T47D (cell line): ENCODE results near the gene NELFA.
"Not testable (repeated sequence)": the region's sequence is repeated elsewhere in the genome, so short reads cannot be mapped to it uniquely, and the experiment has no call there.

ENCODE experiments used
- DNase-seq, 2 experiments: peaks; one replicate each; pipeline versions ENCODE4 v3.0.0 to v3.0.0-alpha.2; 2011 to 2012; ENCODE audit warnings: low read depth in 1 of 2, low spot score in 1 of 2
- JUND ChIP-seq: IDR thresholded peaks from 2 replicates; pipeline ENCODE4 v1.6.1; 2012; ENCODE audit warnings: low read depth
- in situ Hi-C: cut with HindIII; loops from 2 replicates; pipeline ENCODE4 v1.10.0; 2016; ENCODE audit warnings: low sequenced_read_pairs, low pct_unique_long_range_greater_than_20kb

NELFA gene

DNA sequence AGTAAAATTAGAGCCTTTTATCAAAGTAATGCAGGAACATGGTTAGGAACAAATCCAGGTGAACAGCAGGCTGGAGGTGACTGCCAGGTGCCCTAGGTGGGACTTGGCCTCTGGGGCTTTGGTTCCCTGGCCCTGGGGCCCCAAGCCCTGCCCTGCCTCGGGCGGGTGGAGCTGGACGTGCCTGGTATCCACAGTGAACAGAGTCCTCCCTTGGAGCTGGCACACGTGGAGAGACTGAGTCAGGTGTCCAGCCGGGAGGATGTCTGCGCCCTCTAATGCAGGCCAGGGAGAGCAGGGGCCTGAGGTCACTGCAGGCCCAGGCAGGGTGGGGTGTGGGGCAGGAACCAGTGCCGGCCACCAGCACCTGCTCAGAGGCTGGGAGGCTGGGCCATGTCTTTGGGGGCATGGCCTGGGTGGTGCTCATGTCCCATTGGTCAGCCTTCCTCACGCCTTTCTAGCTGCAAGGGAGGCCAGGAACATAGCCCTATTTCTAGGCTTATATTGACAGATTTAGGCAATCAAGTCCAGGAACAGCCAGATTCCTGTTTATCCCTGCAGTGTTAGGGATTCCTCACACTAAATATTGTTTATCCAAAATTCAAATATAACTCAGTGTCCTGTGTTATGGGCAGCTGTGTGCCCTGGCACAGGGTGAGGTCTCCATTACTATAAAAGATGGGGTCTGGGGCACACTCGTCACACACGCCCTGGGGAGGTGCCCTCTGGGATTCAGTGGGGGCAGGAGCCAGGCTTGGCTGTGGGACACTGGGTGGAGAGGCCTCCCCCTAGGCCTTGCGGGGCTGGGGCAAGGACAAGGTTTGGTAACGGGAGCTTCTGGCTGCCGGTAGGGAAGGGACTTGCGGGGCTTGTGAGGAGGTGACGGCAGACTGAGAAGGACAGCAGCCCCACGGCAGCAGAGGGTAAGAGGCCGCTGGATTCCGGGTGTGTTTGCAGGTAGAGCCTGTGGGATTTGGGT lies 36.1 kb upstream of the NELFA start:
- TF ChIP-seq JUND, result no peak
- DNase-seq, result no peak
- in situ Hi-C loops, result no loop called here

DNA sequence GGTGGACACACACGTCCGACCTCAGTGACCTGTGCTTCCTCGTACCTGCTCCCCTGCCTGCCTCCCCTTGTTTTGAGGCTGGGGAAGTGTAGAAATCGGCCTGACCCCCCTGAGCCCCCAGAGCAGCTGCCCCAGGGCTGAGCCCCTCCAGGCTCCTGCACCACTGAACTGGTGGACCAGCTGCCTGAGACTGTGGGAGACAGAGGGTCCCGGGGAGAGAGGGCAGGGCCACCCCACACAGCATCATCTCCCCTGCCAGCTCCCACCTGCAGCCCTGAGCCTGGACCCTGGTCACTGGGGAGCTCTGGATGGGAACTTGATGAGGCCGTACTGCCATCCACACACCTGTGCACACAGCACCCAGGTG lies 35.3 kb upstream of the NELFA start:
- TF ChIP-seq JUND, result no peak
- DNase-seq, result no peak
- in situ Hi-C loops, result no loop called here

GRCh38 chr4:2043396-2044118 lies 34.8 kb upstream of the NELFA start:
- in situ Hi-C loops, result no loop called here
- no peak for DNase-seq
- TF ChIP-seq JUND, result no peak

- in situ Hi-C loops, result no loop called here
- no peak for TF ChIP-seq JUND
- no peak for DNase-seq
Observed at GRCh38 chr4:2042947-2043395, 34.2 kb upstream of the NELFA start.

DNA sequence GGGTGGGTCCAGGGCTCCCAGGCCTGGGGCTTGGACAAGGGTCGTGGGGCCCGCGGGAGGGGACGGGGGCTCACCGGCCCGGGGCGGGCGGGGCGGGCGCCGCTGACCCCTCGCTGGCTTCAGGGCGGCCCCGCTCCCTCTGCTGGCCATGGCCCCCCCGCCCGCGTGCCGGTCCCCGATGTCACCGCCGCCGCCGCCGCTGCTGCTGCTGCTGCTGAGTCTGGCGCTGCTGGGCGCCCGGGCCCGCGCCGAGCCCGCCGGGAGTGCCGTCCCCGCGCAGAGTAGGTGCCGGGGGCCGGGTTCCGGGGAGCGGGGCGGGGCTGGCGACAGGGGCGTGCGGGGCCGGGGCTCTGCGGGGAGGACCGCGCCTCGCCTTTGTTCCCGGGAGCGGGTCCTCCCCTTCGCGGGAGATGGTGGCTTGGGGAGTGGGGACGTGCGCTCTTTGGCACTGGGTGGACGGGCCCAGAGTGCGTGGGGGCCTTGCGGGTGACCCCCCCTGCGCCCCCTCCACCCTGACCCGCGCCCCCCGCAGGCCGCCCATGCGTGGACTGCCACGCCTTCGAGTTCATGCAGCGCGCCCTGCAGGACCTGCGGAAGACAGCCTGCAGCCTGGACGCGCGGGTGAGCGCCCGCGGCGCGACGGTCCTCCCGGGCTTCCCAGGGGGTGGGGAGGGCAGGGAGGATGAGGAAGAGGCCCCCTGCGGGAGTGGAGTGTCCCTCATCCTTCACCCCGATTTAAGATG lies 33.6 kb upstream of the NELFA start:
- in situ Hi-C loops, result no loop called here
- no peak for TF ChIP-seq JUND
- peak; percentile 13 to 65 for DNase-seq

- peak; percentile 70 to 90 for DNase-seq
- in situ Hi-C loops, result no loop called here
- TF ChIP-seq JUND, result no peak
Observed at GRCh38 chr4:2041239-2042130, 32.7 kb upstream of the NELFA start.

DNA sequence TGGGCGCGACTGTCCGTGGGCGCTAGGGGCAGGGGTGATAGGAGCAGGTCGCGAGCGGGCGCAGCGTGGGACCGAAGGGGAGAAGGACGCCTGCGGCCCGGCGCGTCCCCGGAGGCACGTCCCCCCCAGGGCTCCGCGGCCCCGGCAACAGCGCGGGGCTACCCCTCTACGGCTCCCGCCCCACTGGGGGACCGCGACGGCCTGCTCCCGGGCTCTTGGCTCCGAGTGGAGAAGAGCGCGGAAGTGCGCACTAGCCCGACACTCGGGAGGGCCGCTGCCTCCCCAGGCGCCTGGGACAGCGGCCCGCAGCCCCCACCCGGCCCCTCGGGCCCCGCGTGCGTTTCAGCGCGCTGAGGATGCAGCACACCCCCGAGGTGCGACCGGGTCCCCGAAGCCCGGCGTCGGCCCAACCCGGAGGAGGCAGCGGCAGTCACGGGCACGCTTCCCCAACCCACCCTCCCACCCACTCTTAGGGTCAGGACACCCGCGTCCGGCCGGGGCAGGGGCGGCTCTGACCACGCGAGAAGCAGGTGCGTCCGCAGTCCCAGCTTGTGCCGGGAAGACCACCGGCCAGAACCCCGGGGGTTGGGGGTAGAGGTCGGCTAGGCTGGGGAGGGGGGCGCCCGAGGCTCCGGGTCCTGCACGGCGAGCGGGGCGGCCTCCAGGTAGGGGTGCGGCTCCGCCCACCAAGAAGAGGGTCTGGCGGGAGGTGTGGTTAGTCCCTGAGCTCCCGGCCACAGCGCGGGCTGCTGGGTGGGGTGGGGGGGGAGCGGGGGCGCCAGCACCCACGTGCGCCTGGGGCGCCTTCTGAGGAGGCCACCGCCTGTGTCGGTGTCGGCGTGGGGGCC lies 31.8 kb upstream of the NELFA start:
- no peak for DNase-seq
- no peak for TF ChIP-seq JUND
- in situ Hi-C loops, result no loop called here

- TF ChIP-seq JUND, result no peak
- in situ Hi-C loops, result no loop called here
- no peak for DNase-seq
Observed at GRCh38 chr4:2036866-2037265, 28.1 kb upstream of the NELFA start.

- in situ Hi-C loops, result no loop called here
- TF ChIP-seq JUND, result no peak
Observed at GRCh38 chr4:2036327-2036726, 27.6 kb upstream of the NELFA start.

GRCh38 chr4:2031161-2031560 lies 22.4 kb upstream of the NELFA start:
- in situ Hi-C loops, DNase-seq: not testable (repeated sequence)

More at GRCh38 chr4:2036327-2036726, 27.6 kb upstream of the NELFA start:
- DNase-seq, result no peak

DNA sequence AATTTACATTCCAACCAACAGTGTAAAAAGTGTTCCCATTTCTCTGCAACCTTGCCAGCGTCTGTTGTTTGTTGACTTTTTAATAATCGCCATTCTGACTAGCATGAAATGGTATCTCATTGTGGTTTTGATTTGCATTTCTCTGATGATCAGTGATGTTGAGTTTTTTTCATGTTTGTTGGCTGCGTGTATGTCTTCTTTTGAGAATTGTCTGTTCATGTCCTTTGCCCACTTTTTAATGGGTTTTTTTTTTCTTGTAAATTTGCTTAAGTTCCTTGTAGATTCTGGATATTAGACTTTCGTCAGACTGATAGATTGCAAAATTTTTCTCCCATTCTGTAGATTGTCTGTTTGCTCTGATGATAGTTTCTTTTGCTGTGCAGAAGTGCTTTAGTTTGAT lies 18.3 kb upstream of the NELFA start:
- in situ Hi-C loops, DNase-seq: not testable (repeated sequence)
